Activated naive CD8-positive, alpha-beta T cell treated with anti-CD3 and anti-CD28 coated beads for 36 hours (primary cell): ENCODE measurements around the gene TRPM2. TPM values are rescaled to one million over a fixed set of nuclear protein-coding genes. Genes with fewer than 3 reads are reported as not detected.
A peak's percentile ranks its signal among the peaks of the same experiment; 100 is the strongest.

Experiments
- DNase-seq: peaks from one replicate; pipeline ENCODE4 v3.0.0; 2021
- H3K27ac Mint-ChIP-seq: one replicate; pipeline ENCODE4 v1.8.0; 2022; ENCODE audit warnings: mild to moderate bottlenecking, moderate library complexity, mixed read lengths
- H3K27me3 Mint-ChIP-seq: one replicate; pipeline ENCODE4 v1.8.0; 2022; ENCODE audit warnings: mild to moderate bottlenecking, mixed read lengths
- H3K36me3 Mint-ChIP-seq: one replicate; pipeline ENCODE4 v1.8.0; 2021; ENCODE audit warnings: mild to moderate bottlenecking, mixed read lengths
- H3K4me1 Mint-ChIP-seq: one replicate; pipeline ENCODE4 v1.8.0; 2021; ENCODE audit warnings: mixed read lengths
- H3K4me3 Mint-ChIP-seq: one replicate; pipeline ENCODE4 v1.8.0; 2022; ENCODE audit warnings: mild to moderate bottlenecking, moderate library complexity, mixed read lengths
- H3K9me3 Mint-ChIP-seq: one replicate; pipeline ENCODE4 v1.8.0; 2022; ENCODE audit warnings: mixed read lengths
- total RNA-seq, 2 experiments: library from RNA; stranded (reverse); gene quantifications; one replicate each; pipeline ENCODE4 v1.2.3, GENCODE V29; 2021

TRPM2 gene
- total RNA-seq, 2 experiments from 2014 or later = 2.9 to 3.7 TPM

DNA sequence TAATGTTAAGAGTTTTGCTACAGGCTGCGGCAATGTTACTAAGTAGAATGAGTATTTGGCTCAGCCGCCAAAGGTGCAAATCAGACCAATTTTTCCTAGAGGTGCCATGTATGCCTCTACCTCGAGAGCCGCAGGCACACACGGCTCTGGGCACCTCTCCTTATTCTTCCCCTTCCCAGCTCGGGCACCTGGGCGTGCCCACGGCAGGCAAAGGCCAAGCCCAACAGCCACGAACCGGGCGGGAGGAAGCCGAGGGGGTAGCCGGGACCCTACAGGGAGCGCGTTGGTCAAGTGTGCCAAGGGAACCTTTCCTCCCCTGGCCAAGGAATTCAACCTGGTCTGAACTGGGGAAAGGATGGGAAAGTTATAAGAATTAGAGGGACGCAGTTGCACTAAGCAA, 132.9 kb downstream of the TRPM2 start:
- no peaks in the 10 kb centered on the region for H3K27me3 Mint-ChIP-seq
- peaks cover 2% of the 10 kb centered on the region for H3K4me1 Mint-ChIP-seq
- H3K27ac Mint-ChIP-seq = no peak overlapping the region
- no peak for DNase-seq
- no peaks in the 10 kb centered on the region for H3K36me3 Mint-ChIP-seq
- H3K4me3 Mint-ChIP-seq = peak overlapping the region; percentile 77
- H3K9me3 Mint-ChIP-seq = no peaks in the 10 kb centered on the region

DNA sequence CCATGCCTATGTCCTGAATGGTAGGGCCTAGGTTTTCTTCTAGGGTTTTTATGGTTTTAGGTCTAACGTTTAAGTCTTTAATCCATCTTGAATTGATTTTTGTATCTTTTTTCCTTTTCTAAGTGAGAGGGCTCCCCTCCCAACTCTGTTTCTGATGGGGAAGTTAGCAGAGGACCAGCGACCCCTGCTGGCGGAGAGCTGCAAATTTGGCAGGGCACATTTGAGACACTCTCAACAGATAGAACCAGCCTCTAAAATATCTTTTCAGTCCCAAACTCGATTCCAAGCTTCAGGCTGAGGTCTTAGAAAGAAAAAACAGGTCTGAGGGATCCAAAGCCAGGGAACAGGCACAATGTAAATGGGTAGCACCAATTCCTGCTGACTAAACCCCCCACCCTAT, 134.4 kb downstream of the TRPM2 start:
- H3K36me3 Mint-ChIP-seq = peaks cover 2% of the 10 kb centered on the region

DNA sequence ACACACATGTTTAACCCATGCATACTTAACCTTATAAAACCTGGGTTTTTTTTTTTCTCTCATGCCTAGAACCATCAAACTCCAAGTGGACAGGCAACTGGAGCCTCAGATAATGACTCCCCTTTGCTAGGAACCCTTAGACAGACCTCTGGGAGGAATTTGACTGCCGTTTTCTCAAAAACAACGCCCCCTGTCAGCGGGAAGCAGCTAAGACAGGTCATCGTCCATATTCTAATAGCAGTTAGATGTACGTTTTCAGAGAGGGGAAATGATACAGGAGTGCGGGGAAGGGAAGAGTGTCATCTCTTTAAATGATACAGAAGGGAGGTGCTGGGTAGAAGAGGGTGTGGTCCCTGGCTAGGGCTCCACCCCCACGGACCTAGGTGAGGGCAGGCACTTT, 136.5 kb downstream of the TRPM2 start:
- no peak for DNase-seq
- H3K27ac Mint-ChIP-seq = peak overlapping the region; percentile 18

More for the DNA sequence above, 134.4 kb downstream of the TRPM2 start:
- Mint-ChIP-seq H3K4me1 (peaks cover 2% of the 10 kb centered on the region), H3K9me3 (peaks cover 7% of the 10 kb centered on the region), H3K27me3 (peaks cover 2% of the 10 kb centered on the region), H3K4me3 (no peak overlapping the region), H3K27ac (no peak overlapping the region)
- peak; percentile 44 for DNase-seq

GRCh38 chr21:44490405-44490804, 137.0 kb downstream of the TRPM2 start:
- Mint-ChIP-seq H3K27ac (no peak overlapping the region), H3K9me3 (peaks cover 13% of the 10 kb centered on the region), H3K4me3 (no peak overlapping the region), H3K27me3 (peaks cover 8% of the 10 kb centered on the region), H3K4me1 (no peaks in the 10 kb centered on the region), H3K36me3 (peaks cover 6% of the 10 kb centered on the region)
- no peak for DNase-seq

More for the DNA sequence above, 136.5 kb downstream of the TRPM2 start:
- H3K9me3 Mint-ChIP-seq = peaks cover 13% of the 10 kb centered on the region
- peaks cover 2% of the 10 kb centered on the region for H3K4me1 Mint-ChIP-seq
- peaks cover 6% of the 10 kb centered on the region for H3K27me3 Mint-ChIP-seq
- H3K4me3 Mint-ChIP-seq = no peak overlapping the region
- peaks cover 6% of the 10 kb centered on the region for H3K36me3 Mint-ChIP-seq

GRCh38 chr21:44490816-44491215, 137.4 kb downstream of the TRPM2 start:
- H3K4me1 Mint-ChIP-seq = no peaks in the 10 kb centered on the region
- H3K27me3 Mint-ChIP-seq = peaks cover 10% of the 10 kb centered on the region
- H3K27ac Mint-ChIP-seq = no peak overlapping the region
- DNase-seq = no peak
- H3K4me3 Mint-ChIP-seq = no peak overlapping the region
- H3K36me3 Mint-ChIP-seq = peaks cover 6% of the 10 kb centered on the region
- H3K9me3 Mint-ChIP-seq = peaks cover 13% of the 10 kb centered on the region

Other genes with a start within 250 kb of the TRPM2 start
- 10 to 100 TPM; 12.7 to 14.5 TPM for gene PWP2, start 246.2 kb upstream of the TRPM2 start, total RNA-seq
- 1 to 10 TPM; 6.9 to 7.4 TPM for gene GATD3, start 219.9 kb upstream of the TRPM2 start, total RNA-seq
- gene ICOSLG, start 112.7 kb upstream of the TRPM2 start, total RNA-seq = 1 to 10 TPM in 1 of 2 experiments, under 1 TPM in 1; 0.92 to 1.2 TPM
- gene DNMT3L, start 91.7 kb upstream of the TRPM2 start, total RNA-seq = not detected
- not detected for gene AIRE, start 67.7 kb upstream of the TRPM2 start, total RNA-seq
- gene PFKL, start 53.6 kb upstream of the TRPM2 start, total RNA-seq = 100 to 1,000 TPM; 150 to 154 TPM
- gene CFAP410, start 14.2 kb upstream of the TRPM2 start, total RNA-seq = 10 to 100 TPM; 14.0 to 14.8 TPM
- gene LRRC3, start 101.9 kb downstream of the TRPM2 start, total RNA-seq = 1 to 10 TPM; 1.8 to 1.9 TPM
- not detected for gene KRTAP10-1, start 186.6 kb downstream of the TRPM2 start, total RNA-seq
- not detected for gene KRTAP10-2, start 197.9 kb downstream of the TRPM2 start, total RNA-seq
- not detected for gene KRTAP10-3, start 205.2 kb downstream of the TRPM2 start, total RNA-seq
- gene KRTAP10-4, start 220.1 kb downstream of the TRPM2 start, total RNA-seq = not detected
- not detected for gene KRTAP10-5, start 227.0 kb downstream of the TRPM2 start, total RNA-seq
- gene KRTAP10-6, start 238.9 kb downstream of the TRPM2 start, total RNA-seq = not detected
- not detected for gene KRTAP10-7, start 247.0 kb downstream of the TRPM2 start, total RNA-seq